Left ventricle myocardium superior (tissue), 1 donor: ENCODE results near the gene WFIKKN2. TPM values are rescaled to one million over a fixed set of nuclear protein-coding genes. Genes with fewer than 3 reads are reported as not detected.
"Not testable (repeated sequence)": the region's sequence is repeated elsewhere in the genome, so short reads cannot be mapped to it uniquely, and the experiment has no call there.

Experiments used
- ATAC-seq: fragments of 200-7000 bp; cut with Tn5 transposase; one replicate; pipeline ENCODE4 v1.9.1; 2020; ENCODE audit warnings: mild to moderate bottlenecking, moderate library complexity
- DNase-seq: peaks from one replicate; pipeline ENCODE4 v3.0.0-alpha.2; 2020
- intact Hi-C: fragments of 100-400 bp; cut with micrococcal nuclease; formaldehyde crosslinking; loops from one replicate; pipeline ENCODE4 v1.11.0; 2022
- long read RNA-seq: library from polyadenylated mRNA; unstranded; transcript quantifications from one replicate; pipeline ENCODE4 v2.0.0, GENCODE V29; 2021
- total RNA-seq: library from RNA; stranded (reverse); fragmentation: NEBNext Ultra II Directional; extraction: Animal tissue kit (Norgen Biotek cat#: 25700); gene quantifications from one replicate; pipeline ENCODE4 v1.2.1, GENCODE V29; 2021
- donor health status: DM: no; HTN: yes; CAD: no; lungs with severe emphysema.

The WFIKKN2 gene
- 0.07 TPM for total RNA-seq
- long read RNA-seq = 0 reads

- intact Hi-C loops = loop anchor here (5.0 kb wide), 1 partner anchor 48 kb away; no protein-coding TSS in a partner anchor
- DNase-seq = no peak
- peak; percentile 11 for ATAC-seq
Observed at GRCh38 chr17:50835301-50836234, at the start of gene WFIKKN2. Gene WFIKKN2, plus strand, starts transcription at chr17:50835586. Its CDS starts 352 bp downstream, at chr17:50835938.

DNA sequence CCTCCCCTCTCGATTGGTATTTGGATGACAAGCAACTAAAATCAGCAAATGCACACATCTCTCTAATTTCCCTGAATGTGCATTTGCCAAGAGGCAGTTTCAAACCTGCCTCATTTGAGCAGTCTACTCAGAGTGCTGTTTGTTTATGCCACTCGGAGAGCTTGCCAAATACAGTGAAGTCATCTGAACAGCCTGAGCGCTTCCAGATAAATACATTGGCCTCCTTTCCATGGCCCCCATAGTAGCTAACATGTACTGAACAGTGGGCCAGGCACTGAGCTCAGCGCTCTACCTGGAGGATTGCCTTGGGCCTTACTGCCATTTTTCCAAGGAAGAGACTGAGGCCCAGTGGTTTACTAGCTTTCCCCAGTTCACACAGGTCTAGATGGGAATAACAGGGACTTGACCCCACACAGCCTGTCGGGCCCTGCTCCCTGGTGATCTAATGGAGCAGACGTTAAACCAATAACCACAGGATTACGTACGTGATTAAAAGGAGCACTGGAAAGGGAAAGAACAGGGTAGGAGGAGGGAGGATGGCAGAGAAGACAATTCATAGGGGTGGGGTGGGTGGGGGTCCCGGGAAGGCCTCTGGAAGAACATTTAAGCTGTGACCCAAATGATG lies 49.3 kb upstream of the WFIKKN2 start:
- no peak for DNase-seq
- peak; percentile 87 for ATAC-seq
- intact Hi-C loops = loop anchor here (5.0 kb wide), 1 partner anchor 51 kb away; the partner anchor contains the start of gene WFIKKN2

GRCh38 chr17:50787106-50787505 lies 48.3 kb upstream of the WFIKKN2 start:
- intact Hi-C loops = loop anchor here (5.0 kb wide), 1 partner anchor 50 kb away; the partner anchor contains the start of gene WFIKKN2
- ATAC-seq (no peak), DNase-seq (no peak)

GRCh38 chr17:50790618-50791017 lies 44.8 kb upstream of the WFIKKN2 start:
- DNase-seq (no peak), ATAC-seq (peak; percentile 21)
- intact Hi-C loops = no loop called here

DNA sequence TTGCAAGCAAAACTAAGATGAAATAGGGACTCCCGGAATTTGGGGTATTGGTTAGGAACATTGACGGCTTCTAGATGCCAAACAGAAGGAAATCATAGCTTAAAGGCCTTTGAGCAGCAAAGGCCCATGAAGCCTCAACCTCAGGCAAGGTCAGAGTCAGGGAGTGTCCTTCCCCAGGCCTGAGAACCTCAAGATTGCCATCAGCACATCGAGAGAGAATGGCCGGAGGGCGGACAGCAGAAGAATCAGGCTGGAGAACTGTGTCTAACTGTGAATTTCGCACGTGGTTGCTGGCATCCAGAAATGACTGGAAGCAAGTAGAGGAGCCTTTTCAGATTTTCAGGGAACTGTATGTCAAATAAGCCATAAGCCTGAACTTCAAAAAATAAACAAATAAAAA lies 43.3 kb upstream of the WFIKKN2 start:
- intact Hi-C loops = no loop called here
- no peak for DNase-seq
- no peak for ATAC-seq

DNA sequence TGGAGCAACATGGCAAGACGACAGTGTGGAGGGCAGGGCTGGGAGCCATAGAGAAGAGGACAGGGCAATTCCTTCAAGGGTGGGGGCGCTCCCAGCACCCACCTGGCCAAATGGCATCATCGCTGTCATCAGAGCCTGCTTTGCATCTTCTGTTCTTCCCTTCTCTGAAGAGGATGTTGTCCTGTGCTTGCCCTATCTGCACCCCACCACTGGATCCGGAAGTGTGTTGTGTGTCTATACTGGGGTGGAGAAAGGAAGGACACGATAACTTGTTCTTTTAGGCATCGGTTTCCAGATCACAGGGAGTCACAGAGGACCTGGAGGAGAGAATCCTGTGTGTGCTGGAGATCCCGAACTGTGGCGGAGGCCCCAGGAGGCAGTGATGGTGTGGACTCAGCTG lies 42.4 kb upstream of the WFIKKN2 start:
- DNase-seq (no peak), ATAC-seq (no peak)
- intact Hi-C loops = no loop called here

DNA sequence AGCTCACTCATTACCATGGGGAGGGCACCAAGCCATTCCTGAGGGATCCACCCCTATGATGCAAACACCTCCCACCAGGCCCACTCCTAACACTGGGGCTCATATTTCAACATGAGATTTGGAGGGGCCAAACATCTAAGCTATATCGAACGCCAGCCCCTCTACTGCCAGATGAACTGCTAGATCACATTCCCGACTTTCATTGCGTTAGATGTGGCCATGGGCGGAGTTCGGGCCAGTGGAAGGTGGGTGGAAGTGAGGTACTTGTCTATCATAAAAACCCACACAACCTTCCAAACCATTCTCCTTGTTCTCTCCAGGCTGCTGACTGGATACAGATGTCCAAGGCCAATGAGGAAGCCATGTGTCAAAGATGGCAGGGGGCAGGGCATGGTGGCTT lies 41.0 kb upstream of the WFIKKN2 start:
- intact Hi-C loops = no loop called here
- DNase-seq = no peak
- ATAC-seq = no peak

DNA sequence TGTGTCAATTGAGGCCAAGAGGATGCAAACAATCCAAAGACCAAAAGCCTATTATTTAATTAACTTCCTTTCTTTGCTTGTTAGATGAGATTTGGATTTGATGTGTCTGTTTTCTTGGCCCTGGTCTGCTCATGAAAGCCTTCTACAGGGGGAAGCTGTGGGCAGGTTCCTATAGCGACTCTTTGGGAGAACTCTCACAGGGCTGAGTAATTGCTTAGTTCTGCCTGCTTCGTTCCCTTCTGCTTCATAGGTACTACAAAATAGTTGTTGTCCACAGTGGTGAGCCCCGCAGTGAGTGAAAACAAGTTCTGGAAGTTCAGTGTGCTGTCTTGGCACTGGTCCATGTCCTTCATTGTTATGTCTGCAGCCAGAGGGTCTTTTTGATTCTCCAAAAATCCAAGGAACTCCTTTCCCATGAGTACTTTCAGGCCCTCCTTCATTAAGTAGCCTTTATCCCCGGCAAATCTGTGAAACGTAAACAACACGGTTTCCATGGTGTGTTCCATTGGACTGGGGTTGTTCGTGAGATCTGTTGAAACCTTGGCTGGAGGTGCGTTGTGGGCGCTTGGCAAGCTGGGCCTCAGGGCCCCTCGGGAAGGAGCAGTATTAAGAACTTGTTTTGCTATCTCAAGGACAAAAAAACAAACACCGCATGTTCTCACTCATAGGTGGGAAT lies 38.1 kb upstream of the WFIKKN2 start:
- ATAC-seq = no peak
- intact Hi-C loops = no loop called here
- DNase-seq = no peak

DNA sequence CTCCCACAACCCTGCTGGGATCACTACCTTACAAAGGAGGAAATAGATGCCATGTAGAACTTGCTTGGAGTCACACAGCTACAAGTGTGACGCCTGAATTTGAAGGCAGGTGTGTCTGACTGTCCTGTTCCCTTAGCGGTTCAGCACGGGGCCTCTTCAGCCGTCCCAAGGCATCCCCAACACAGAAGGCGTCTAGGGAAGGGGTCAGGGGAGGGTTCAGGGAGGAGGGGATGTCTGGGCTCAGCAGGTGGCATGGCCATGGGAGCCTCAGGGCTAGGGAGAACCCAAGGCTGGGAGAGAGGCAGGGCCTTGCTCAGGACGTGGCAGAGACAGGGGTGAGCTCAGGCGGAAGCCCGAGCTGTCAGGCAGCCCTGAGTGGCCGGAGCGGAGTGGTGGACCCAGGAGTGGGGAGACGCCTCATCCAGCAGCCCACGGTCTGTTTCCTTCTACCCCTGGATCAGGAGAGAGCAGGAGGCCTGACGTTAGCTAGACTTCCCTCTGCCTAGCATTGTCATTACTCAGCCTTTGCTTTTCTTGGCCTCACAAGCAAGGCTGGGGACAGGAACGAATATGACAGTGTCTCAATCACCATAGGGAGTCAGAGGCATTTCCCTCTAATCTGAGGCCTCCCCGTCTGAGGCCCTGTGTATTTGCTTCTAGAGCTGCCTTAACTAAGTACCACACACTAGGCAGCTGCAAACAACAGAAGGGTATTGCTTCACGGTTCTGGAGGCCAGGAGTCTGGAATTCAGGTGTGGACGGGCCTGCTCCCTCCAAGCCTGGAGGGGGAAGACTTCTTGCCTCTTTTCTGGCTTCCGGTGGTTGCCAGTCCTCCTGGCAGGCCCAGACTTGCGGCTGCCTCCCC lies 36.7 kb upstream of the WFIKKN2 start:
- ATAC-seq (no peak), DNase-seq (no peak)
- intact Hi-C loops = no loop called here

GRCh38 chr17:50799582-50799981 lies 35.8 kb upstream of the WFIKKN2 start:
- no peak for ATAC-seq
- intact Hi-C loops = no loop called here

DNA sequence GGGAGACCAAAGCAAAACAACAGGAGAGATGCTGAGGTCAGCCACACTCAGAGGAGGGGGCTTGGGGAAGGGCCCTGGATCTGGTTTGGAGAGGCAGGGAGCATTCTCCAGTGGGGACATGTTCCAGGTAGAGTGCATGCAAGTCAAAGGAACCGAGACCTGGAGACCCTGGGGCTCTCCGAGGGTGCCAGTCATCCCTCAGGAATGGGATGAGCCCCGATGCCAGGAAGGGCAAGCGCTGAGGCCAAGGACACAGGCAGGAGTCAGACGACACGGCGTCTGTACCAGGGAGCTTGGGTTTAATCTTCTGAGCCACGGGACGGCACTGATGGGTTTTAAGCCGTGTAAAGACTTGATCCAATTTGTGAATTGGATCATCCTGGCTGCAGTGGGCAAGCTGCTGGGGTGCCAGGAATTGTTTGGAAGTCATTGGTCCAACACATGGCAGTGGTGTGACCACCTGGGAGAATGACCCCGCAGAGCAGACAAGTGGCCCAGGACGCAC lies 35.1 kb upstream of the WFIKKN2 start:
- ATAC-seq (no peak), DNase-seq (no peak)
- intact Hi-C loops = no loop called here

More at GRCh38 chr17:50799582-50799981, 35.8 kb upstream of the WFIKKN2 start:
- no peak for DNase-seq

DNA sequence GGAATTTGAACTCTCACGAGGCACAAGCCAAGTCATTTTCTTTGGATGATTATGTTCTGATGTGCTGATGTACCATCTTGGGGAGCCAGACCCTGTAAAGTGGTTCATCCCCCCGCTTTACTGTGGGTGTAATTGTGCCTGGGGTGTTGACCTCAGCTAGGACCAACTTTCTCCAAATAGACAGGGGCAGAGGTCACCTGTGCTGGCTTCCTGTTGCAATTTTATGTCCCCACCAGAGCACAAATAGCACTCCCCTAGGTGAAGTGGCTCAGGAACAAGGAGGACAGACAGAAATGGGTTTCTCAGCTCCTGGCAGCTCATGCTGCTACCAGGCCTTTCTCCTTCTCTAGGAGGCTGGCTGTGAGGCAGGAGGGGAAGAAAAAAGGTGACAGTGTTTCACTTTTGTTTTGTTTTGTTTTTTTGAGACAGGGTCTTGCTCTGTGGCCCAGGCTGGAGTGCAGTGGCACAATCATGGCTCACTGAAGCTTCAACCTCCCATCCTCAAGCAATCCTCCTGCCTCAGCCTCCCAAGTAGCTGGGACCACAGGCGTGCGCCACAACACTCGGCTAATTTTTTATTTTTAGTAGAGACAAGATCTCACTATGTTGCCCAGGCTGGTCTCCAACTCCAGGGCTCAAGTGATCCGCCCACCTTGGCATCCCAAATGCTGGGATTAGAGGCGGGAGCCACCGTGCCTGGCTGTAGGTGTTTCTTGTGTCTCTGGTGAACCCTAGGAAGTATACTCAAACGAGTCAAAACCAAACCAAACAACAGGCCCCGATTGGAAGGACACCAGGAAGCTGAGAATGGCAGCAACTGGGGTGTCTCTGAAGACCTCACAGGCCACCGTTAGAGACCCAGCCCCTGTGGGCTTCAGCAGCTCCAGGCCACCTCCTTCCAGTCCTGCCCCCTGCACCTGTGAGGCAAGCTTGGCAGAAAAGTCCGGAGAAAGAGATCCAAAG lies 32.5 kb upstream of the WFIKKN2 start:
- ATAC-seq (no peak), DNase-seq (no peak)
- intact Hi-C loops = no loop called here

DNA sequence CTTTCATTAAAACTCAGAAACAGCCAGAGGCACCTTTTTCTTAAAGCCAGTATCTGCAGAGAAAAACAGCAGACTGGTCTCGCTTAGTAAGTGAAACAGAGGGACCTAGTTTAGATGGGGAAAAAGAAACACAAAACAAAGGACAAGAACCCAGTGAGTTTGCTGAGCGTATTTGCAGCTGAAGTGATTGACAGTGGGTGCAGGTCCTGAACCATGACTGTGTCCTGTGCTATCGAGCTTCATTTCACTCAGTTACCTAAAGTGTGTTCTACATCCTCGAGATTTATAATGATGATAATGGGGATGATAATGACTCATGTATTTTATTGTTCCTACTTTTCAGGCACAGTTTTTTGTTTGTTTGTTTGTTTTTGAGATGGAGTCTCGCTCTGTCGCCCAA lies 31.7 kb upstream of the WFIKKN2 start:
- ATAC-seq = no peak
- intact Hi-C loops = no loop called here
- DNase-seq = no peak

DNA sequence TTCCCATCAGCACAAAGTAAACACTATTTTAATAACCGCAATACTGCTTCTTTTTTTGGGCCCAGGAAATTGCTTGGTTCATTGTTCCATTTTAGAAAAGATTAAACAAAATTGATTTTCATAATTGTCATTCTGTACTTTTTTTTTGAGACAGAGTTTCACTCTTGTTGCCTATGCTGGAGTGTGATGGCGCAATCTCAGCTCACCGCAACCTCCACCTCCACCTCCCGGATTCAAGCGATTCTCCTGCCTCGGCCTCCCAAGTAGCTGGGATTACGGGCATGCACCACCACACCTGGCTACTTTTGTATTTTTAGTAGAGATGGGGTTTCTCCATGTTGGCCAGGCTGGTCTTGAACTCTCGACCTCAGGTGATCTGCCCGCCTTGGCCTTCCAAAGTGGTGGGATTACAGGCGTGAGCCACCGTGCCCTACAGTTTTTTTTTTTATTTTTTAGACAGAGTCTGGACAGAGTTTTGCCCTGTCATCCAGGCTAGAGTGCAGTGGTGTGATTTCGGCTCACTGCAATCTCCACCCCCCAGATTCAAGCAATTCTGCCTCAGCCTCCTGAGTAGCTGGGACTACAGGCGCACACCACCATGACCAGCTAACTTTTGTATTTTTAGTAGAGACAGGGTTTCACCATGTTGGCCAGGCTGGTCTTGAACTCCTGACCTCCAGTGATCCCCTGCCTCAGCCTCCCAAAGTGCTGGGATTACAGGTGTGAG lies 30.5 kb upstream of the WFIKKN2 start:
- intact Hi-C loops, DNase-seq, ATAC-seq: not testable (repeated sequence)

DNA sequence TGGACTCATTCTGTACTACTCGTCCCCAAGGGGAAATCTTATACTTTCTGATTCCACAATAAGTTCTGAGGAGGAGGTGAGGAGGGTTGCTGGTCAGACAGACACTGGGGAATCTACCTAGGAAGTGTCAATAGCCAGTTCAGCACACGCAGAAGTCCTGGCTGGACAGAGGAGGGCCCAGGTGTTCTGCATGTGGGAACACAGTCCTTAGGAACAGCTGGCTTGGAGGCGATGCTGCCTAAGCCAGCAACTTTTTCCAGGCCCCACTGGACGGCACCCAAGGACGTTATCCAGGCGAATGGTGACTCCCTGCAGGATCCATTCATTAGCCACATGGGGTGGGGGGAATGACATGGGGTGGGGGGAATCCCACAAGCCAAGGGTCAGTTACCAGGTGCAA lies 29.9 kb upstream of the WFIKKN2 start:
- peak; percentile 37 for ATAC-seq
- intact Hi-C loops = no loop called here

DNA sequence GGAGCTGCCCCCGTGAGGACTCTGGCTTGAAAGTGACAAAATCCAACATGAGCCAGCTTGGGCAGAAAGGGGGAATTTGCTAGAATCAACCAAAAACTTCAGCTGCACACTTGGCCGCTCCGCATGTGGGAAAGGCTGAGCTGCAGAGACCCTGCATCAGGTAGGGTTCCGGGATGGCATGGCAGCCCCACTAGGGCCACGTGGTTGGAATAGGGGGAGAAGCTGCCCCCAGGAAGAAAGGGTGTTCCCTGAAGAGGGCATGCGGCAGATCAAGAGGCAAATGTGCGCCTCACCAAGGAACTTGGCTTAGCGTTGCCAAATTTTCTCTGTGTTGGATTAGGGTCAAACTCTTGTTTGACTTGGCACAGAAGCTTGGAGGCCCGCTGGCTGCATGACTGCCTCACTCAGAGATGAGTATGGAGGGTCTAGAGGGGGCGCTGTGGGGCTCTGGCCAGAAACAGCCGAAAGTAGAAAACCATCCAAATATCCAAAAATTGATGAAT lies 29.2 kb upstream of the WFIKKN2 start:
- ATAC-seq (peak; percentile 64), DNase-seq (no peak)
- intact Hi-C loops = no loop called here

More for the DNA sequence above, 29.9 kb upstream of the WFIKKN2 start:
- no peak for DNase-seq

DNA sequence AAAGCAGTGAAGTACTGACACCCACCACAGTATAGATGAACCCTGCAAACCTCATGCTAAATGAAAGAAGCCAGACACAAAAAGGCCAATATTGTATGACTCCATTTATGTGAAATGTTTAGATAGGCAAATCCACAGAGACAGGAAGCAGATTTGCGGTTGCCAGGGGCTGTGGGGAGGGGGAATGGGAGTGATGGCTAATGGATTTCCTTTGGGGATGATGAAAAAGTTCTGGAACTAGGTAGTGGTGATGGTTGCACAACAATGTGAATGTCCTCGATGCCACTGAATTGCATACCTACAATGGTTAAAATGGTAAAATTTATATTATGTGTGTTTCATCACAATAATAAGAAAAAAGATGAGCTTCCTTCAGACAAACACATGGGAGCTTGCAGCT lies 28.4 kb upstream of the WFIKKN2 start:
- no peak for ATAC-seq
- no peak for DNase-seq
- intact Hi-C loops = no loop called here
